ENCODE measurements around the gene KLHL25.

Gene KLHL25

GRCh38 chr15:85785887-85786780 is 8.6 kb downstream of the KLHL25 start:
- Histone ChIP-seq H3K4me3 (no peak overlapping the region), H3K27ac (no peak overlapping the region), H3K36me3 (ENCODE audit: insufficient read depth, low read length) (no peaks in the 10 kb centered on the region), H3K9me3 (ENCODE audit: low read depth, low read length) (no peaks in the 10 kb centered on the region), H3K9ac (ENCODE audit: insufficient read length) (no peak overlapping the region)
- TF ChIP-seq FOXP2 (optimal IDR thresholded peaks at IDR 0.05; ENCODE audit: control extremely low read depth, extremely low read length, insufficient read depth) (no peak), POLR2AphosphoS5 (IDR thresholded peaks at IDR 0.05; ENCODE audit: borderline replicate concordance, low read depth, low read length) (no peak), EZH2 (IDR thresholded peaks at IDR 0.05) (no peak)
- DNase-seq (ENCODE audit: low read depth, low spot score): no peak

- no peak for DNase-seq (ENCODE audit: low read depth, low spot score)
- Histone ChIP-seq H3K9ac (ENCODE audit: insufficient read length) (no peak overlapping the region), H3K27ac (no peak overlapping the region), H3K9me3 (ENCODE audit: low read depth, low read length) (no peaks in the 10 kb centered on the region), H3K4me3 (no peak overlapping the region), H3K36me3 (ENCODE audit: insufficient read depth, low read length) (no peaks in the 10 kb centered on the region)
- TF ChIP-seq FOXP2 (optimal IDR thresholded peaks at IDR 0.05; ENCODE audit: control extremely low read depth, extremely low read length, insufficient read depth): no peak
- TF ChIP-seq POLR2AphosphoS5 (IDR thresholded peaks at IDR 0.05; ENCODE audit: borderline replicate concordance, low read depth, low read length): no peak
- TF ChIP-seq EZH2 (IDR thresholded peaks at IDR 0.05): no peak
Measured at GRCh38 chr15:85782064-85782463, 12.7 kb downstream of the KLHL25 start.

GRCh38 chr15:85781099-85781498 is 13.6 kb downstream of the KLHL25 start:
- no peak overlapping the region for H3K4me3 ChIP-seq
- no peaks in the 10 kb centered on the region for H3K9me3 ChIP-seq (ENCODE audit: low read depth, low read length)
- no peak for DNase-seq (ENCODE audit: low read depth, low spot score)
- no peak overlapping the region for H3K9ac ChIP-seq (ENCODE audit: insufficient read length)
- no peaks in the 10 kb centered on the region for H3K36me3 ChIP-seq (ENCODE audit: insufficient read depth, low read length)
- TF ChIP-seq EZH2 (IDR thresholded peaks at IDR 0.05) (no peak), POLR2AphosphoS5 (IDR thresholded peaks at IDR 0.05; ENCODE audit: borderline replicate concordance, low read depth, low read length) (no peak), FOXP2 (optimal IDR thresholded peaks at IDR 0.05; ENCODE audit: control extremely low read depth, extremely low read length, insufficient read depth) (no peak)
- H3K27ac ChIP-seq: no peak overlapping the region

GRCh38 chr15:85780225-85780985 is 14.3 kb downstream of the KLHL25 start:
- no peak overlapping the region for H3K9ac ChIP-seq (ENCODE audit: insufficient read length)

GRCh38 chr15:85779249-85779648 is 15.5 kb downstream of the KLHL25 start:
- Histone ChIP-seq H3K27ac (no peak overlapping the region), H3K36me3 (ENCODE audit: insufficient read depth, low read length) (no peaks in the 10 kb centered on the region), H3K9ac (ENCODE audit: insufficient read length) (no peak overlapping the region), H3K4me3 (no peak overlapping the region), H3K9me3 (ENCODE audit: low read depth, low read length) (no peaks in the 10 kb centered on the region)
- TF ChIP-seq POLR2AphosphoS5 (IDR thresholded peaks at IDR 0.05; ENCODE audit: borderline replicate concordance, low read depth, low read length): no peak
- no peak for TF ChIP-seq FOXP2 (optimal IDR thresholded peaks at IDR 0.05; ENCODE audit: control extremely low read depth, extremely low read length, insufficient read depth)
- no peak for TF ChIP-seq EZH2 (IDR thresholded peaks at IDR 0.05)
- DNase-seq (ENCODE audit: low read depth, low spot score): no peak

More at GRCh38 chr15:85780225-85780985, 14.3 kb downstream of the KLHL25 start:
- H3K27ac ChIP-seq: no peak overlapping the region
- H3K36me3 ChIP-seq (ENCODE audit: insufficient read depth, low read length): no peaks in the 10 kb centered on the region
- no peak overlapping the region for H3K4me3 ChIP-seq
- H3K9me3 ChIP-seq (ENCODE audit: low read depth, low read length): no peaks in the 10 kb centered on the region
- TF ChIP-seq FOXP2 (optimal IDR thresholded peaks at IDR 0.05; ENCODE audit: control extremely low read depth, extremely low read length, insufficient read depth): no peak
- no peak for TF ChIP-seq POLR2AphosphoS5 (IDR thresholded peaks at IDR 0.05; ENCODE audit: borderline replicate concordance, low read depth, low read length)
- no peak for TF ChIP-seq EZH2 (IDR thresholded peaks at IDR 0.05)
- no peak for DNase-seq (ENCODE audit: low read depth, low spot score)

DNA sequence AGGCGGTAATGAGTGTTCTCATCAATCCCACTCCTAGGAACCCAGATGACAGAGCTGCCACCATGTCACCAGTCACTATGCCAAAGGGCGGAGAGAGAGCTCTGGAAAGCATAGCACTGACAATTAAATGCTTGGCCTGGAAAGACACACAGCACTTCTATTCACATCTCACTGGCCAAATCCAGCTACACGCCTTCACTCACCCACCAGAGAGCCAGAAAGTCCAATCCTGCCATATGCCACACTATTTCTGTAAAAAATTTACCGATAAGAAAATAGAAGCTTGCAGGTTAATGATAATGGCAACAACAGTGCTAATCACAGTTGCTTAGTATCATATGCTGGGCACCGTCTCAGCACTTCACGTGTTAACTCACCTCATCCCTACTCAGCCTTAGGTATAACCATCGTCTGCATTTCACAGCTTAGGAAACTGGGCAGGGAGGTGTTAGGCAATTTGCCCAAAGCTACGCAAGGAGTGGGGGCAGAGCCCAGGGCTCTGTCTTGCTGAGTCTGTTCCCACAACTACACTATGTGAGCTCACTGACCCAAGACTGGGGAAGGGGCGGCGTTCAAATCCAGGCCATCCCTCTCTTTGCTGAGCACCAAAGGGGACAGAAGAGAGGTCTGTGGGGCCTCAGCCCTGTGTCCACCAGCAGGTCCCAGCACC is 16.5 kb downstream of the KLHL25 start:
- no peak for DNase-seq (ENCODE audit: low read depth, low spot score)
- Histone ChIP-seq H3K9ac (ENCODE audit: insufficient read length) (no peak overlapping the region), H3K36me3 (ENCODE audit: insufficient read depth, low read length) (no peaks in the 10 kb centered on the region), H3K27ac (no peak overlapping the region), H3K9me3 (ENCODE audit: low read depth, low read length) (no peaks in the 10 kb centered on the region), H3K4me3 (no peak overlapping the region)
- TF ChIP-seq POLR2AphosphoS5 (IDR thresholded peaks at IDR 0.05; ENCODE audit: borderline replicate concordance, low read depth, low read length): no peak
- TF ChIP-seq FOXP2 (optimal IDR thresholded peaks at IDR 0.05; ENCODE audit: control extremely low read depth, extremely low read length, insufficient read depth): no peak

GRCh38 chr15:85777250-85778106 is 17.2 kb downstream of the KLHL25 start:
- H3K36me3 ChIP-seq (ENCODE audit: insufficient read depth, low read length): no peaks in the 10 kb centered on the region
- no peak for TF ChIP-seq EZH2 (IDR thresholded peaks at IDR 0.05)
- no peak for TF ChIP-seq POLR2AphosphoS5 (IDR thresholded peaks at IDR 0.05; ENCODE audit: borderline replicate concordance, low read depth, low read length)
- TF ChIP-seq FOXP2 (optimal IDR thresholded peaks at IDR 0.05; ENCODE audit: control extremely low read depth, extremely low read length, insufficient read depth): no peak
- no peak overlapping the region for H3K4me3 ChIP-seq
- DNase-seq (ENCODE audit: low read depth, low spot score): no peak
- no peaks in the 10 kb centered on the region for H3K9me3 ChIP-seq (ENCODE audit: low read depth, low read length)
- no peak overlapping the region for H3K9ac ChIP-seq (ENCODE audit: insufficient read length)
- H3K27ac ChIP-seq: no peak overlapping the region
